Endodermal cell (in vitro differentiated cells): ENCODE data around the gene IMMP2L. TPM values are rescaled to one million over a fixed set of nuclear protein-coding genes. Genes with fewer than 3 reads are reported as not detected.

Experiments
- DNase-seq: peaks from one replicate; pipeline ENCODE4 v3.0.0-alpha.2; 2017
- H3K27ac ChIP-seq: 2 replicates; pipeline ENCODE4 v1.5.1; 2013; ENCODE audit warnings: mild to moderate bottlenecking, low read depth, low read length, moderate library complexity
- H3K27me3 ChIP-seq: 2 replicates; pipeline ENCODE4 v1.6.1; 2013; ENCODE audit warnings: mild to moderate bottlenecking, low read length, moderate library complexity; ENCODE audit not compliant: insufficient read depth, control insufficient read depth, poor library complexity, severe bottlenecking
- H3K36me3 ChIP-seq: 2 replicates; pipeline ENCODE4 v1.7.0; 2013; ENCODE audit warnings: mild to moderate bottlenecking, low read length, moderate library complexity; ENCODE audit not compliant: control insufficient read depth, insufficient read depth
- H3K4me1 ChIP-seq: one replicate; pipeline ENCODE4 v1.7.0; 2013; ENCODE audit warnings: low read length; ENCODE audit not compliant: control insufficient read depth, insufficient read depth
- H3K4me3 ChIP-seq: 2 replicates; pipeline ENCODE4 v1.5.1; 2013; ENCODE audit warnings: mild to moderate bottlenecking, low read length, moderate library complexity
- H3K9ac ChIP-seq: 2 replicates; pipeline ENCODE4 v1.6.1; 2013; ENCODE audit warnings: mild to moderate bottlenecking, low read length, moderate library complexity; ENCODE audit not compliant: poor library complexity, severe bottlenecking; ENCODE audit errors: extremely low read depth
- H3K9me3 ChIP-seq: 2 replicates; pipeline ENCODE4 v1.6.1; 2013; ENCODE audit warnings: mild to moderate bottlenecking, low read length, moderate library complexity; ENCODE audit not compliant: control insufficient read depth
- H3K27ac Mint-ChIP-seq: 2 replicates; pipeline ENCODE4 v1.8.0; 2020; ENCODE audit warnings: mixed read lengths
- H3K27me3 Mint-ChIP-seq: 2 replicates; pipeline ENCODE4 v1.8.0; 2021; ENCODE audit warnings: mild to moderate bottlenecking, mixed read lengths; ENCODE audit not compliant: insufficient read depth
- H3K36me3 Mint-ChIP-seq: 2 replicates; pipeline ENCODE4 v1.8.0; 2020; ENCODE audit warnings: low read depth, mixed read lengths
- H3K4me1 Mint-ChIP-seq: 2 replicates; pipeline ENCODE4 v1.8.0; 2020; ENCODE audit warnings: mixed read lengths
- H3K4me3 Mint-ChIP-seq: 2 replicates; pipeline ENCODE4 v1.8.0; 2020; ENCODE audit warnings: mild to moderate bottlenecking, moderate library complexity, mixed read lengths
- H3K9me3 Mint-ChIP-seq: 2 replicates; pipeline ENCODE4 v1.8.0; 2020; ENCODE audit warnings: mild to moderate bottlenecking, mixed read lengths
- CTCF ChIP-seq: fragments of 200-600 bp; sonication (generic); conservative IDR thresholded peaks from 2 replicates; pipeline ENCODE4 v1.5.0; 2021; ENCODE audit warnings: antibody characterized with exemption, mild to moderate bottlenecking
- WGBS, 2 experiments: methylation state at CpG; one replicate each; pipeline versions ENCODE4 v1.1.5 to v1.1.7; 2013; ENCODE audit warnings: missing lambda C conversion rate in 2 of 2, mixed read lengths in 1 of 2; ENCODE audit not compliant: insufficient coverage in 1 of 2, insufficient read length in 1 of 2; 5-methylcytosine and 5-hydroxymethylcytosine counted together
- total RNA-seq, 2 donors: library from RNA; stranded (reverse); fragmentation: NEBNext Ultra II Directional in 1 of 2; extraction: Animal tissue kit (Norgen Biotek cat#: 25700) in 1 of 2; gene quantifications; 2 replicates in 1 of 2; 3 replicates in 1 of 2; pipeline ENCODE4 v1.2.1, GENCODE V29; 2021

IMMP2L gene
- total RNA-seq, 2 donors from 2014 or later: 17.7 to 19.4 TPM

- no peak overlapping the region for H3K9ac ChIP-seq
These were observed 532.6 kb downstream of the IMMP2L start for GRCh38 chr7:111029574-111030251.

GRCh38 chr7:111029141-111029572 is 533.1 kb downstream of the IMMP2L start:
- Histone ChIP-seq H3K9me3 (no peaks in the 10 kb centered on the region), H3K36me3 (no peaks in the 10 kb centered on the region), H3K4me1 (peaks cover 9% of the 10 kb centered on the region), H3K27ac (no peak overlapping the region), H3K4me3 (no peak overlapping the region), H3K27me3 (no peaks in the 10 kb centered on the region), H3K9ac (no peak overlapping the region)
- Mint-ChIP-seq H3K27ac (no peak overlapping the region), H3K4me1 (peaks cover 30% of the 10 kb centered on the region), H3K9me3 (no peaks in the 10 kb centered on the region), H3K27me3 (no peaks in the 10 kb centered on the region), H3K36me3 (no peaks in the 10 kb centered on the region), H3K4me3 (no peak overlapping the region)
- 83% methylated on average over 1 of the region's 1 CpG; no CpG with 5 or more reads in 1 of the 2 experiments for WGBS, 2 experiments
- no peak for TF ChIP-seq CTCF
- DNase-seq: no peak

More at GRCh38 chr7:111029574-111030251, 532.6 kb downstream of the IMMP2L start:
- Mint-ChIP-seq H3K36me3 (no peaks in the 10 kb centered on the region), H3K4me1 (peaks cover 28% of the 10 kb centered on the region), H3K9me3 (no peaks in the 10 kb centered on the region), H3K4me3 (no peak overlapping the region), H3K27me3 (no peaks in the 10 kb centered on the region), H3K27ac (no peak overlapping the region)
- Histone ChIP-seq H3K4me3 (no peak overlapping the region), H3K27ac (no peak overlapping the region), H3K27me3 (no peaks in the 10 kb centered on the region), H3K4me1 (peaks cover 9% of the 10 kb centered on the region), H3K36me3 (no peaks in the 10 kb centered on the region), H3K9me3 (no peaks in the 10 kb centered on the region)
- WGBS, 2 experiments: 95 to 100% methylated on average over 1 of the region's 1 CpG
- no peak for DNase-seq
- TF ChIP-seq CTCF: no peak

- peaks cover 9% of the 10 kb centered on the region for H3K4me1 ChIP-seq
- H3K9me3 ChIP-seq: no peaks in the 10 kb centered on the region
- H3K36me3 Mint-ChIP-seq: no peaks in the 10 kb centered on the region
- no peak for TF ChIP-seq CTCF
- H3K27me3 ChIP-seq: no peaks in the 10 kb centered on the region
- H3K36me3 ChIP-seq: no peaks in the 10 kb centered on the region
- H3K9ac ChIP-seq: no peak overlapping the region
- H3K27me3 Mint-ChIP-seq: no peaks in the 10 kb centered on the region
- DNase-seq: no peak
- no peaks in the 10 kb centered on the region for H3K9me3 Mint-ChIP-seq
- no peak overlapping the region for H3K4me3 ChIP-seq
- H3K27ac ChIP-seq: no peak overlapping the region
- peaks cover 30% of the 10 kb centered on the region for H3K4me1 Mint-ChIP-seq
- no peak overlapping the region for H3K27ac Mint-ChIP-seq
- H3K4me3 Mint-ChIP-seq: no peak overlapping the region
- 80 to 89% methylated on average over 2 to 4 of the region's 4 CpGs for WGBS, 2 experiments
These were observed 534.9 kb downstream of the IMMP2L start for GRCh38 chr7:111027396-111027795.
